DOHH2 (cell line): Measurements from ENCODE around the gene DKK2.

Experiments
- EZH2phosphoT487 ChIP-seq: fragments of 200-600 bp; sonication (generic); IDR thresholded peaks from 2 replicates; pipeline ENCODE4 v1.6.1; 2017; ENCODE audit warnings: borderline replicate concordance, mild to moderate bottlenecking, antibody characterized with exemption, low read length, moderate library complexity, mixed read lengths
- TF ChIP-seq, protein P1 (sequence below): fragments of 200-600 bp; sonication (generic); IDR thresholded peaks from one replicate; pipeline ENCODE4 v1.5.1; 2014; ENCODE audit warnings: antibody characterized with exemption, mild to moderate bottlenecking, low read depth, low read length; ENCODE audit not compliant: poor library complexity, severe bottlenecking

GRCh38 chr4:107037199-107037584 is 1.1 kb upstream of the DKK2 start:
- TF ChIP-seq, protein P1, sequence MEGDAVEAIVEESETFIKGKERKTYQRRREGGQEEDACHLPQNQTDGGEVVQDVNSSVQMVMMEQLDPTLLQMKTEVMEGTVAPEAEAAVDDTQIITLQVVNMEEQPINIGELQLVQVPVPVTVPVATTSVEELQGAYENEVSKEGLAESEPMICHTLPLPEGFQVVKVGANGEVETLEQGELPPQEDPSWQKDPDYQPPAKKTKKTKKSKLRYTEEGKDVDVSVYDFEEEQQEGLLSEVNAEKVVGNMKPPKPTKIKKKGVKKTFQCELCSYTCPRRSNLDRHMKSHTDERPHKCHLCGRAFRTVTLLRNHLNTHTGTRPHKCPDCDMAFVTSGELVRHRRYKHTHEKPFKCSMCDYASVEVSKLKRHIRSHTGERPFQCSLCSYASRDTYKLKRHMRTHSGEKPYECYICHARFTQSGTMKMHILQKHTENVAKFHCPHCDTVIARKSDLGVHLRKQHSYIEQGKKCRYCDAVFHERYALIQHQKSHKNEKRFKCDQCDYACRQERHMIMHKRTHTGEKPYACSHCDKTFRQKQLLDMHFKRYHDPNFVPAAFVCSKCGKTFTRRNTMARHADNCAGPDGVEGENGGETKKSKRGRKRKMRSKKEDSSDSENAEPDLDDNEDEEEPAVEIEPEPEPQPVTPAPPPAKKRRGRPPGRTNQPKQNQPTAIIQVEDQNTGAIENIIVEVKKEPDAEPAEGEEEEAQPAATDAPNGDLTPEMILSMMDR: no peak
- no peak for TF ChIP-seq EZH2phosphoT487
